HG03196 (cell line): ENCODE data around the gene APEX1.
A peak's percentile ranks its signal among the peaks of the same experiment; 100 is the strongest.
"Not testable (repeated sequence)": the region's sequence is repeated elsewhere in the genome, so short reads cannot be mapped to it uniquely, and the experiment has no call there.

Source experiments
- ATAC-seq: cut with Tn5 transposase; IDR thresholded peaks from one replicate; pipeline ENCODE4 v1.9.1; 2021; ENCODE audit not compliant: unreplicated experiment

Gene APEX1

GRCh38 chr14:20435582-20436362, 19.3 kb upstream of the APEX1 start, which contains the start of gene KLHL33:
TSS of gene KLHL33 (minus strand) at chr14:20436166. CDS start at chr14:20435811, 355 bp downstream.
- no peak for ATAC-seq

DNA sequence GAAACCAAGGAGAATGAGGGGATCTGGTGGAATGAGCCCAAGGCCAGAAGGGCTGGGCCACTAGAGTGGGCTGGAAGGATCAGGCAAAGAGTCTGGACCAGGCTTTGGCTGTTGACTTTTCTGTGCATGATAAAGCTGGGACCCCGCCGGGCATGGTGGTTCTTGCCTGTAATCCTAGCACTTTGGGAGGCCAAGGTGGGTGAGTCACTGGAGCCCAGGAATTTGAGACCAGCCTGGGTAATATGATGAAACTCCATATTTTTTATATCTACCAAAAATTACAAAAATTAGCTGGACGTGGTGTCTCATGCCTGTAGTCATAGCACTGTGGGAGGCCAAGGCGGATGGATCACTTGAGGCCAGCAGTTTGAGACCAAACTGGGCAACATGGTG, 18.7 kb upstream of the APEX1 start:
- no peak for ATAC-seq

DNA sequence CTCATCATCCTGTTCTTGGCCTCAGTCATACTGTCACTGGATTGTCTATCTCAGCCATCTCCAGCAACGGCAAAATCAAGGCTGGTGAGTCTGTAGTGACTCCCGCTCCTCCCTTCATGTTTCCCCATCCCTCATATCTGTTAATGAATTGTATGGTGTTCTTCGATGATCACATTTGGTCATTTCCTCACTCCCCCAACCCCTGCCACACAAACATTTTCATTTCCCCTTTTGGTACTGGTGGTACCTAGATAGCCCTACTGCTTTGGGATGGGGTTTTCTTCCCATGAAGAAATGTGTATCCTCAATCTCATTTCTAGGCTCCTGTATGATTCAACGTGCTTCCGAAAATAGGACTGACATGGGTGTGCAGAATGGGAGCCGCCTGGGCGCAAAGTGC, 16.4 kb upstream of the APEX1 start:
- ATAC-seq, result no peak

GRCh38 chr14:20440465-20440864, 14.6 kb upstream of the APEX1 start:
- no peak for ATAC-seq

- no peak for ATAC-seq
These were observed 14.1 kb upstream of the APEX1 start for GRCh38 chr14:20440882-20441281.

GRCh38 chr14:20441461-20441860, 13.6 kb upstream of the APEX1 start:
- no peak for ATAC-seq

- not testable (repeated sequence) for ATAC-seq
These were observed 11.4 kb upstream of the APEX1 start for GRCh38 chr14:20443650-20444049.

GRCh38 chr14:20446889-20447288, 8.1 kb upstream of the APEX1 start:
- no peak for ATAC-seq

DNA sequence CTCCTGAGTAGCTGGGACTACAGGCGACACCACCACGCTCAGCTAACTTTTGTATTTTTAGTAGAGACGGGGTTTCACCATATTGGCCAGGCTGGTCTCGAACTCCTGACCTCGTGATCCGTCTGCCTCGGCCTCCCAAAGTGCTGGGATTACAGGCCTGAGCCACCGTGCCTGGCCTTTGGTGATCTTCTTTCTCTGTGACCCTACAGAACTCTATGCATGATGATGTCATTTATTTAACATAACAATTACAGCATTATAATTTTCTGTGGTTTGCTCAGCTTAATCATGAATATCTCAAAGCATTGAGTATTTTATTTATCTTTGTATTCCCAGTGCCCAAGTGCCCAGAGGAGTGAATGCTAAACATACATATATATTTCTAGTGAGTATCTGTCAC, 2.2 kb upstream of the APEX1 start:
- not testable (repeated sequence) for ATAC-seq

DNA sequence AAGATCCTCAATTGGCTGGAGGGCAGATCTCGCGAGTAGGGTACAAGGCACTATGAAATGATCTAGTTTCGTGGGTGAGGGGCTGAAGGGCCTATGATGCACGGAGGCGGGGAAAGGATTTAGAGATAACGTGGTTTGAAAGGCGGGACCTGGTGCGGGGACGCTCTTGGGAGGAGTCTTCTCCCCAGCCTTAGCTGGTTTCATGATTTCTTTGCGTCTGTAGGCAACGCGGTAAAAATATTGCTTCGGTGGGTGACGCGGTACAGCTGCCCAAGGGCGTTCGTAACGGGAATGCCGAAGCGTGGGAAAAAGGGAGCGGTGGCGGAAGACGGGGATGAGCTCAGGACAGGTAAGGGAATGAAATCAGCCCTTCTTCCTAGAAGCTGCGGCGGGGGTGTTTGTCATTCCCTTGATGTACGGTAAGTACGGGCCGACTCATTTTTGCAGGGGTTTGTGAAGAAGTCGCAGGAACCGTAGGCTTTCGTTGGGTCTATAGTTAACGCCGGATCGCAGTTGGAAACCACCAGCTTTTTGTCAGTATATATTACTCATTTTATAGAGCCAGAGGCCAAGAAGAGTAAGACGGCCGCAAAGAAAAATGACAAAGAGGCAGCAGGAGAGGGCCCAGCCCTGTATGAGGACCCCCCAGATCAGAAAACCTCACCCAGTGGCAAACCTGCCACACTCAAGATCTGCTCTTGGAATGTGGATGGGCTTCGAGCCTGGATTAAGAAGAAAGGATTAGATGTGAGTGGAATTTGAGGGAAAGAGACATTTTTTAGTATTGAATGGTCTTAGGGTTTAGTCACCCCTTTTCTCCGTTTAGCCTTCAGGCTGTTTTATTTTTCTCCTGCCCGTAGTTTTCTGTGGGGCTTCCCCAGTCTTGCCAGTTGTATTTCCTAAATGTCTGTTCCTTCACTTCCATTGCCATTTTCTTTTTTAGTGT, 602 bp downstream of the APEX1 start:
- peak; percentile 35 for ATAC-seq

- ATAC-seq, result no peak
These were observed 1.9 kb downstream of the APEX1 start for GRCh38 chr14:20456971-20457370.

DNA sequence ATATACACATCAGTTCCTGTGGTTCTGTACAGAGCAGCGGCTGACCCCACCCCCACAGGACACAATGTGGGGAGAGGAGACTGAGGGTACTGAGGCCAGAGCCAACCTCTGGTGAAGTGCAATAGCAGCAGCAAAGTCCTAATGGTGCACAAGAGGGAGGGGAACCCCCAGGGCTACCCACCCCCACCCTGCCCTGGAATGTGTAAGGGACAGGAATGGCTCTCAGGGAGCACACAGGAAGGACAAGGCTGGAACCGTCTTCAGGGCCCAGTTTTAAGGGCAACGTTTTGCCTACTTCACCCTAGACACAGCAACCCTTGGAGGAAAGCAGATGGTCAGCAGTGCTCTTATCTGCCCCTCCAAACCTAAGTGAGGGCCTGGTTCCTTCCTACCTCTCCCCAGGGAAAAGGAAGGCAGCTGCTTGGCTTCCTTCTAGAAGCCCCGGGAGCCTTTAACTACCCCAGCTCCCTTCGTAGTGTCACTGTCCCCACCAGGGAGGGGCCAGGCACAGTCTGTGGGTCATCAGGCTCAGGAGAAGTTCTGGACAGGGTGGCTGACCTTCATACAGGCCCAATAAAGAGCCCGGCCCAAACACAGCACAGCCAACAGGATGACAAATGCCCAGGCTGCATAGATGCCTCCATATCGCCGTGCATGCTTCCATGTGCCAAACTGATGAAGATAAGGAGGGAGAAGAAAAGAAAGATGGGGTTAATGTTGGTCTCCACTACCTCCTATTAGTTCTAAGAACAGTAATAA, 3.2 kb downstream of the APEX1 start:
- no peak for ATAC-seq

DNA sequence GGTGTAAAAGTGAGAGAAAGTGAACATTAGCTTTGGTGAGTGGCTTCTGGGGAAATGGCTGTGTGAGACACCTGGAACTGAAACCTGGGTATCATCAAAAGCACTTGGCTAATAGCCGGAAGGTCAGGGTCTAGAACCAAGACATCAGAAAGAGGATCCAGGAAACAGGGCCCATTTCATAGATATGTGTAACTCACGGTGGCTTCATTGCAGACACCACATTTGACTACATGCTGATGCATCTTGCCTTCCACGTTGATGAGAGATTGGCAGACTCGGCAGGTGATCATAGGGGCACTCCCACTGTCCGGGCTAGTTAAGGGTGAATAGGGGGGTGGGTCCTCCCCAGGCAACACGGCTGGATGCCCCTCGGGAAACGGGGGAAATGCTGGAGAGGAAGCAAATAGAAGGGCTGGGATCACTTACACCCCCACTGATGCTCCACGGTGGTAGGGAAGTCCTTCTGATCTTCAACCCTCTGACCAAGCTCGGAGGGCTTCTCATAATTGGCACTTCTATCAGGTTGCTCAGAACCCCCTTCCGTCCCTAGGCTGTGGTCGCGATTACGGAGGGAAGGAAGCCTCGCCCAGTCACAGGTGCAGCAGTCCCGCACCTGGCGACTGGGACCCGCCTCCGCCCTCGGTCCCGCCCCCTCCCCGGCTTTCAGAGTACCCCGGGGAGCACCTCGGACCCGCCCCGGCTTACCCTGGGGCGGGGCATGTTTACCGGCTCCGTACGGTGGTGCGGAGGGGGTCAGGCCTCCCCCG, 5.6 kb downstream of the APEX1 start:
- ATAC-seq, result peak; percentile 8

GRCh38 chr14:20461225-20462141, 6.5 kb downstream of the APEX1 start, which contains the start of gene PIP4P1:
TSS of gene PIP4P1 (minus strand) at chr14:20461434. CDS start at chr14:20461325, 109 bp downstream.
- ATAC-seq, result peak; percentile 94

DNA sequence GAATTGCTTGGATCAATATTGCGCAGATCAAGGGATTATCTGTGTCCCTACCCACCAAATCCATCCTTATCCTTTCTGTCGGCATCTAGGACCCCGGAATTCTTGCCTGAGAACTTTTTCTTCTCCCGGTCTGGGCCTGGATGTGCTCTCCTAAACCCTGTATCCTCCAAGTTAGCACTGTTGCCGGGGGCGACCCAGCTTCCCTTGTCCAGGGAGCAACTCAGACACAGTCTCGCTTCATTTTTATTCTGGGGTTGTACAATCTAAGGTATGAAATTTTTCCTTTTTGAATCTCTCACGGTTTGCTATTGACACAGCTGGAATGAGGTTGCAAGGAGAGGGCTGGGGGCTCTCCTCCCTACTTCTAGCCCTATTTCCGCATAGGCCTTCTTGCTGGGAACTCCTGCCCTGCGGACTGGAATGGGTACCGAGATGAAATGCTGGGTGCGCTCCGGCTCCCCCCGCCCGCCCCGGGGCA, 13.8 kb downstream of the APEX1 start:
- ATAC-seq, result peak; percentile 2

DNA sequence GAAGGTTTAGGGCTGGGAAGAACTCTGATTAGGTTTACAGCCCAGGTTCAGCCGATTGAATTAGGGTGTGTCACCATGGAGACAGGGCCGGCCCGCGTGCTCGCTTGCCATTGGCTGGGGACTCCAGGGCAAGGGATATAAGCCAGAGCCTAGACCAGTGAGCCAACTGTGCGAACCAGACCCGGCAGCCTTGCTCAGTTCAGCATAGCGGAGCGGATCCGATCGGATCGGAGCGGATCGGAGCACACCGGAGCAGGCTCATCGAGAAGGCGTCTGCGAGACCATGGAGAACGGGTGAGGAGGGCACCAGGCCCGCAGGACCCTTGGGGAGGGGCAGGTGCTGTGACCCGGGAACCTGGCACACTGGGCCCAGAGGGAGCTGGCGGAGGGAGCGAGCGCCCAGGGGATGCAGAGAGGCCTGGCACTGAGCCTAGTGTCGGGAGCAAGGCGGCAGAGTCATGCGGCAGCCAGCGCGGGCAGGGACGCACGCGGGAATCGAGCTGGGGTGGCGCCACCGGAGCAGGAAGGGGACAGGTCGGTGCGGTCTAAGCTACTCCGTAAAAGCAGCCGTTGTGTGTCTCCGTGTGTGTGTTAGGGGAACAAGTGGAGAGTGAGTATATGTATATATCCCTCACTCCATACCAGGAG, 14.3 kb downstream of the APEX1 start, which contains the start of gene PNP:
TSS of gene PNP (plus strand) at position 165 of the 648 bp plus-strand sequence. CDS start at position 284, 119 bp downstream.
- ATAC-seq, result peak; percentile 94

DNA sequence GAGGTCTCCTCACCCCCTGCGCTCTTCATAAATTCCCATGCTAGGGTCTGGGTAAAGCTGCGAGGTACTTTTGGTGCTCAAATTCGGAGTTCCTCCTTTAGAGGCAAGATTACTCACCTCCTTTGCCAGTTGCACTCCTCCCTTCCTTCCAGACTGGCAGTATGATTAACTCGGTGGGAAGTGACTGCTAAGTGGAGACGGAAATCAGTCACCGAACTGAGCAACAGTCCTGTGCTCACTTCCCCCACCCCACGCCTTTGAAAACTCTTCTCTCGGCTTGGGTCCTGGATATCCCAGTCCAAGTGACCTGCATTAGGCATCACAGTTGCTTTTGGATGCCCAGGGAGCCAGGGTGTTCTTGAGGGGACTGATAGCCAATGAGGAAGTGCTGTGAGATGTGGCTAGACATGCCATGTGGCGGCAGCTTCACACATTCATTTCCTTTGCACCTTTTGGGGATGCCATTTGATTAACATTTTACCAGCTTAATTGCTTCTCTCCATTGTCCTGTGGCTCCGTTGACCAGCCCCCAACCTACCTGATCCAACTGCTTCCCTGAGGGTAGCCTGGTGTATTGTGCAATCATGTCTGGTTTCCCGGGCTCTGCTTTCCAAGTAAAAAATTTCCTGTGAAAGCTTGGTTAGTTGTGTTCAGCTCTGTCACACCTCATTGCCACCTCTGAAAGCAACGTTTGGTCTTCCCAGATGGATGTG, 15.0 kb downstream of the APEX1 start:
- peak; percentile 33 for ATAC-seq

DNA sequence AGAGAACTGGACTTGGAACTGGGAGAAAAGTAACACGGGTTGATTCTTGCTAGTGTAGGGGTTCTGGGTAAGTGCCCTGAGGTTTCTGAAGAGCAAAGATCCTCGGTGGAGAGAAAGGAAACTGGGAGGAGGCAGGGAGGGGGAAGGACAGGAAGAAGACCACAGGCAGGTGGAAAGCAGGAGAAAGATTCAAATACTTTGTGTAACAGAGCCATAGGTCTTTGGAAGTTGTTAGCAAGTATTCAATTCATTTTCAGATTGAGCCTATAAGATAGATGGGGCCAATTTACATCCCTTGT, 15.5 kb downstream of the APEX1 start:
- ATAC-seq, result no peak
